HepG2 (cell line): ENCODE results near the gene TSPAN9. TPM values are rescaled to one million over a fixed set of nuclear protein-coding genes. Genes with fewer than 3 reads are reported as not detected.
A peak's percentile ranks its signal among the peaks of the same experiment; 100 is the strongest.

Experiments
- CSRNP2 ChIP-seq: sonication (generic); formaldehyde crosslinking; conservative IDR thresholded peaks from 2 replicates; pipeline ENCODE4 v1.8.0; 2022; ENCODE audit warnings: low read depth, missing genetic modification reagents
- NCOR1 ChIP-seq: fragments of 200-600 bp; sonication (generic); IDR thresholded peaks from 2 replicates; pipeline ENCODE4 v1.7.0; 2017; ENCODE audit warnings: antibody characterized with exemption, low read length, borderline replicate concordance
- PRPF4 ChIP-seq: fragments of 200-400 bp; formaldehyde crosslinking; IDR thresholded peaks from 2 replicates; pipeline ENCODE4 v1.6.1; 2016; ENCODE audit warnings: low read length, low read depth; ENCODE audit not compliant: poor library complexity, severe bottlenecking
- SP1 ChIP-seq, 2 experiments: fragments of 450-650 bp in 1 of 2; sonication (generic) in 1 of 2; formaldehyde crosslinking in 1 of 2; IDR thresholded peaks; 2 replicates each; pipeline versions ENCODE4 v1.4.0 to v1.6.1; 2016 to 2020; ENCODE audit warnings: missing genetic modification reagents in 1 of 2
- XRCC5 ChIP-seq: fragments of 200-400 bp; formaldehyde crosslinking; optimal IDR thresholded peaks from 2 replicates; pipeline ENCODE3; 2017; ENCODE audit warnings: mild to moderate bottlenecking, low read length
- ZFP36 ChIP-seq: fragments of 150-350 bp; IDR thresholded peaks from 2 replicates; pipeline ENCODE4 v1.6.1; 2018; ENCODE audit warnings: borderline replicate concordance, low read length, low read depth; ENCODE audit not compliant: partially characterized antibody
- ZMYM4 ChIP-seq: sonication (generic); formaldehyde crosslinking; IDR thresholded peaks from 2 replicates; pipeline ENCODE4 v1.8.1; 2023; ENCODE audit warnings: mild to moderate bottlenecking, missing genetic modification reagents
- ZNF3 ChIP-seq: IDR thresholded peaks from 2 replicates; pipeline ENCODE4 v1.7.0; 2017; ENCODE audit warnings: inconsistent platforms
- ZNF329 ChIP-seq: sonication (generic); formaldehyde crosslinking; IDR thresholded peaks from 2 replicates; pipeline ENCODE4 v1.9.0; 2021; ENCODE audit warnings: low read depth, mild to moderate bottlenecking, missing genetic modification reagents
- ZNF609 ChIP-seq: sonication (generic); formaldehyde crosslinking; IDR thresholded peaks from 2 replicates; pipeline ENCODE4 v1.4.0; 2020; ENCODE audit warnings: mild to moderate bottlenecking, missing genetic modification reagents, borderline replicate concordance
- polyA plus RNA-seq, 8 experiments: library from polyadenylated mRNA; depleted of rRNA in 3 of 8; stranded (reverse) in 7 of 8; unstranded in 1 of 8; fragments of >200 nt; fragmentation: Illumina TruSeq in 4 of 8; extraction: Trizol in 4 of 8; gene quantifications; 2 replicates each; pipeline versions ENCODE4 v1.2.1 to v1.2.3, GENCODE V29; 2011 to 2016; ENCODE audit warnings: low read depth in 4 of 8, missing spikeins in 1 of 8, mixed read lengths in 1 of 8; ENCODE audit not compliant: insufficient read depth in 1 of 8
- total RNA-seq, 5 experiments: library from RNA; depleted of rRNA; stranded (reverse); fragments of >200 nt; fragmentation: Illumina TruSeq; extraction: Trizol; gene quantifications; 2 replicates each; pipeline ENCODE4 v1.2.3, GENCODE V29; 2016; ENCODE audit warnings: low read depth in 1 of 5
- TF ChIP-seq, protein P1 (sequence below): sonication (generic); formaldehyde crosslinking; IDR thresholded peaks from 2 replicates; pipeline ENCODE4 v1.4.0; 2020; ENCODE audit warnings: low read depth, missing genetic modification reagents
- TF ChIP-seq, protein P2 (sequence below): sonication (generic); formaldehyde crosslinking; IDR thresholded peaks from 2 replicates; pipeline ENCODE4 v1.5.0; 2020; ENCODE audit warnings: missing genetic modification reagents, mild to moderate bottlenecking, borderline replicate concordance

The TSPAN9 gene
- total and polyA plus RNA-seq, 2 of the 13 experiments (the other 11 are each of a cell fraction or from before 2014, with no cell fraction given): 18.1 to 42.3 TPM

DNA sequence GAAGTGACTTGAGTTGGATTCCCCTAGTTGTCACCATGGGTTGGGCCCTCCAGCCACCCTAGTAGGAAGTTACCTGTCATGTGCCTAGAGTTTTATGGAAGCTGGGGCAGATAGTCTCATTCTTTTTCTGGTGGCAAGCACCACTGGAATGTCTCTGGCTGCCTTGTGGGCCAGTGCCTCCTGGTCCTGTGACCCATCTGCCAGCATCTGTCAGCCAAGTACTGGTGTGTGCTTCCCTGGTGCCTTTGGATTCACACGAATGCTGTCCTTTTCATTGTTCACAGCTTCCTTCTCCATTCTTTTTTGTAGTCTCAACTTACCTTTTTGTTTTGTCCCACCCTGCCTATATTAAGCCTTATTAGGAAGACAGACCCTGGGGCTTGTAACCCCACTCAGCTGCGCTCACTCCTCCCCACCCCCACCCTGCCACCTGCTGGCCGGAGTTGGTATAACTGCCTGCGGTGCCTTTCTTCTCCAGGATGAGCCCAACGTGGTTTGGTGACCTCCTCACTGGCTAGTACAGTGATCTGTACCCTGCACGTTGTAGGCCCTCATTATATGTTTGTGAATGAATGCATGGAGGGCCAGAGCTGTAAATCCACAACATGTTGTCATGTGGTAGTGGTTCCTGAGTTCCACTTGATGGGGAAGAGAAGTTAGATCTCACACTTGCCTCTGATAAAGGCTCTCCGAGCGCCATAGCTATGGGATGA, 125.7 kb downstream of the TSPAN9 start (continued):
- TF ChIP-seq ZMYM4 (CRISPR knock-in tag): no peak
- TF ChIP-seq, protein P1, sequence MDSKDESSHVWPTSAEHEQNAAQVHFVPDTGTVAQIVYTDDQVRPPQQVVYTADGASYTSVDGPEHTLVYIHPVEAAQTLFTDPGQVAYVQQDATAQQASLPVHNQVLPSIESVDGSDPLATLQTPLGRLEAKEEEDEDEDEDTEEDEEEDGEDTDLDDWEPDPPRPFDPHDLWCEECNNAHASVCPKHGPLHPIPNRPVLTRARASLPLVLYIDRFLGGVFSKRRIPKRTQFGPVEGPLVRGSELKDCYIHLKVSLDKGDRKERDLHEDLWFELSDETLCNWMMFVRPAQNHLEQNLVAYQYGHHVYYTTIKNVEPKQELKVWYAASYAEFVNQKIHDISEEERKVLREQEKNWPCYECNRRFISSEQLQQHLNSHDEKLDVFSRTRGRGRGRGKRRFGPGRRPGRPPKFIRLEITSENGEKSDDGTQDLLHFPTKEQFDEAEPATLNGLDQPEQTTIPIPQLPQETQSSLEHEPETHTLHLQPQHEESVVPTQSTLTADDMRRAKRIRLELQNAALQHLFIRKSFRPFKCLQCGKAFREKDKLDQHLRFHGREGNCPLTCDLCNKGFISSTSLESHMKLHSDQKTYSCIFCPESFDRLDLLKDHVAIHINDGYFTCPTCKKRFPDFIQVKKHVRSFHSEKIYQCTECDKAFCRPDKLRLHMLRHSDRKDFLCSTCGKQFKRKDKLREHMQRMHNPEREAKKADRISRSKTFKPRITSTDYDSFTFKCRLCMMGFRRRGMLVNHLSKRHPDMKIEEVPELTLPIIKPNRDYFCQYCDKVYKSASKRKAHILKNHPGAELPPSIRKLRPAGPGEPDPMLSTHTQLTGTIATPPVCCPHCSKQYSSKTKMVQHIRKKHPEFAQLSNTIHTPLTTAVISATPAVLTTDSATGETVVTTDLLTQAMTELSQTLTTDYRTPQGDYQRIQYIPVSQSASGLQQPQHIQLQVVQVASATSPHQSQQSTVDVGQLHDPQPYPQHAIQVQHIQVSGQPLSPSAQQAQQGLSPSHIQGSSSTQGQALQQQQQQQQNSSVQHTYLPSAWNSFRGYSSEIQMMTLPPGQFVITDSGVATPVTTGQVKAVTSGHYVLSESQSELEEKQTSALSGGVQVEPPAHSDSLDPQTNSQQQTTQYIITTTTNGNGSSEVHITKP (CRISPR knock-in tag): no peak
- TF ChIP-seq ZNF3 (CRISPR knock-in tag): no peak
- TF ChIP-seq ZNF329: no peak
- TF ChIP-seq ZFP36: no peak
- TF ChIP-seq CSRNP2: no peak
- no peak for TF ChIP-seq ZNF609 (CRISPR knock-in tag)
- TF ChIP-seq NCOR1: no peak
- TF ChIP-seq PRPF4: peak; percentile 88
- TF ChIP-seq, protein P2, sequence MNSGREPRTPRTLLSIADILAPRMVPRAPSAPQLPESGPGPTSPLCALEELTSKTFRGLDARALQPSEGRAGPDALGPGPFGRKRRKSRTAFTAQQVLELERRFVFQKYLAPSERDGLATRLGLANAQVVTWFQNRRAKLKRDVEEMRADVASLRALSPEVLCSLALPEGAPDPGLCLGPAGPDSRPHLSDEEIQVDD (CRISPR knock-in tag): no peak
- peak; percentile 71 for TF ChIP-seq XRCC5
- TF ChIP-seq SP1 (IDR thresholded peaks at IDR 0.05): no peak
- no peak for TF ChIP-seq SP1 (CRISPR knock-in tag; IDR thresholded peaks at IDR 0.05)
